Lung (tissue), 12 donors: ENCODE measurements around the gene EYA4. TPM values are rescaled to one million over a fixed set of nuclear protein-coding genes. Genes with fewer than 3 reads are reported as not detected.

Source experiments
- ATAC-seq: fragments of 200-7000 bp; cut with Tn5 transposase; one replicate; pipeline ENCODE4 v1.9.1; 2020; ENCODE audit warnings: moderate number of reproducible peaks; ENCODE audit not compliant: insufficient read depth, low FRiP score
- DNase-seq, 3 donors: peaks; one replicate each; pipeline ENCODE4 v3.0.0-alpha.2; 2013 to 2017
- H3K27ac ChIP-seq, 2 donors: one replicate each; pipeline ENCODE4 v1.5.1; 2013; ENCODE audit warnings: mild to moderate bottlenecking in 2 of 2, moderate library complexity in 2 of 2, control low read depth in 1 of 2, inconsistent platforms in 1 of 2, low read depth in 1 of 2, low read length in 1 of 2
- H3K27me3 ChIP-seq, 3 donors: one replicate each; pipeline ENCODE4 v1.5.1; 2013; ENCODE audit warnings: low read length in 2 of 3; ENCODE audit not compliant: control insufficient read depth in 3 of 3, insufficient read depth in 3 of 3
- H3K36me3 ChIP-seq, 4 donors: one replicate each; pipeline ENCODE4 v1.5.1; 2013; ENCODE audit warnings: low read length in 4 of 4, mild to moderate bottlenecking in 1 of 4, moderate library complexity in 1 of 4; ENCODE audit not compliant: control insufficient read depth in 4 of 4, insufficient read depth in 4 of 4
- H3K4me1 ChIP-seq, 5 donors: one replicate each; pipeline ENCODE4 v1.5.1; 2013; ENCODE audit warnings: low read length in 5 of 5, mild to moderate bottlenecking in 2 of 5, moderate library complexity in 1 of 5; ENCODE audit not compliant: control insufficient read depth in 5 of 5, insufficient read depth in 5 of 5
- H3K4me3 ChIP-seq: one replicate; pipeline ENCODE4 v1.5.1; 2013; ENCODE audit warnings: mild to moderate bottlenecking, control low read depth, moderate library complexity
- H3K9ac ChIP-seq, 2 donors: one replicate each; pipeline ENCODE4 v1.5.1; 2013; ENCODE audit warnings: low read length in 2 of 2, control low read depth in 1 of 2; ENCODE audit not compliant: insufficient read depth in 1 of 2
- H3K9me3 ChIP-seq, 4 donors: one replicate each; pipeline ENCODE4 v1.5.1; 2013; ENCODE audit warnings: low read length in 3 of 4, mild to moderate bottlenecking in 1 of 4, moderate library complexity in 1 of 4; ENCODE audit not compliant: control insufficient read depth in 4 of 4, insufficient read depth in 3 of 4
- WGBS, 2 donors: extraction: QIAGEN DNeasy Blood & Tissue Kit; methylation state at CpG; one replicate each; pipeline ENCODE4 v1.1.7; 2013; 5-methylcytosine and 5-hydroxymethylcytosine counted together
- polyA plus RNA-seq, 2 donors: library from polyadenylated mRNA; stranded (reverse); fragments of 200-250 nt; gene quantifications; one replicate each; pipeline ENCODE4 v1.2.1, GENCODE V29; 2013
- total RNA-seq, 2 donors: library from RNA; depleted of rRNA in 1 of 2; stranded (reverse); fragments of >200 nt in 1 of 2; gene quantifications; one replicate each; pipeline ENCODE4 v1.2.1, GENCODE V29; 2014 to 2021
- TF ChIP-seq, protein P1 (sequence below): IDR thresholded peaks from 2 replicates; pipeline ENCODE4 v1.5.1; 2012; ENCODE audit warnings: mild to moderate bottlenecking; ENCODE audit errors: control extremely low read depth, extremely low read depth
- donor health status: control.
- donor health status: control.
- donor health status: Bipolar disorder and iron deficiency.
- donor health status: healthy.
- donor health status: DM: yes; HTN: yes; CAD: no.

EYA4 gene
- total and polyA plus RNA-seq, 4 donors = 0.49 to 7.4 (median 2.2) TPM

DNA sequence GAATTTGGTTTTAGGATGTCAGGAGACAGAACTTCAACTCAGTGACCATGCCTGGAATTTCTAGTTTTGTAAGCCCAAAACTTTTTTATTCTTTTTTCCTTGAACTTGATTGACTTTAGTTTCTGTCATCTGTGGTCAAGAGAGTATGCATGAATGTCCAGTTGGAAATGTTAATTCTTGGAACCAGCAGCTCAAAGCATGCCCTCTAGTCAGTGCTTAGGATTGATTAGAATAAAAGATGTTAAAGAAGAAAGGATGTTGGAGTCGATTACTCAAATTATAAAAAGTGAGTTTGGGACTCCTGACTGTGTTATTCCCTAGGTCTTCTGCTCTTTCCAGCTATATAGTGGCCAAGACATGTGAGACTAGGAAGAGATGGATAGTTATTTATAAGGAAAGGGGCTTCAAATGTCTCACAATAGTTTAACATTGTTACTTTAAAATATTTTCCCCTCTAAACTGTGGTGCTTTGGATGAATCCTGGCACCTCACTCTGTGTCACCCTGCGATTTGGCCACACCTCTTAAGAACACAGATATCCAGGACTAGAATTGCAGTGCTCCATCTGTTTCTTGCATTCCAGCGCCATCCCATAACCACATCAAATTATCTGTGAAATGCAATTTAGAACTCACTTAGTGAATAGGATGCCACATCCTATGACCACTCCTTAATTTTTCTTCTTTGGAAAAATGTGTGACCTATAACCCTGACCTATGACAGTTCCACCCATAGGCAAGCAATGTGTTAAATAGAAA lies 298.5 kb downstream of the EYA4 start:
- TF ChIP-seq, protein P1, sequence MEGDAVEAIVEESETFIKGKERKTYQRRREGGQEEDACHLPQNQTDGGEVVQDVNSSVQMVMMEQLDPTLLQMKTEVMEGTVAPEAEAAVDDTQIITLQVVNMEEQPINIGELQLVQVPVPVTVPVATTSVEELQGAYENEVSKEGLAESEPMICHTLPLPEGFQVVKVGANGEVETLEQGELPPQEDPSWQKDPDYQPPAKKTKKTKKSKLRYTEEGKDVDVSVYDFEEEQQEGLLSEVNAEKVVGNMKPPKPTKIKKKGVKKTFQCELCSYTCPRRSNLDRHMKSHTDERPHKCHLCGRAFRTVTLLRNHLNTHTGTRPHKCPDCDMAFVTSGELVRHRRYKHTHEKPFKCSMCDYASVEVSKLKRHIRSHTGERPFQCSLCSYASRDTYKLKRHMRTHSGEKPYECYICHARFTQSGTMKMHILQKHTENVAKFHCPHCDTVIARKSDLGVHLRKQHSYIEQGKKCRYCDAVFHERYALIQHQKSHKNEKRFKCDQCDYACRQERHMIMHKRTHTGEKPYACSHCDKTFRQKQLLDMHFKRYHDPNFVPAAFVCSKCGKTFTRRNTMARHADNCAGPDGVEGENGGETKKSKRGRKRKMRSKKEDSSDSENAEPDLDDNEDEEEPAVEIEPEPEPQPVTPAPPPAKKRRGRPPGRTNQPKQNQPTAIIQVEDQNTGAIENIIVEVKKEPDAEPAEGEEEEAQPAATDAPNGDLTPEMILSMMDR = no peak
- Histone ChIP-seq H3K4me3 (no peak overlapping the region), H3K4me1 (peaks cover 0 to 14% (median 0%) of the 10 kb centered on the region in 5 donors), H3K9ac (no peak overlapping the region), H3K27me3 (no peaks in the 10 kb centered on the region), H3K9me3 (no peaks in the 10 kb centered on the region), H3K36me3 (no peaks in the 10 kb centered on the region), H3K27ac (no peak overlapping the region)
- 80 to 81% methylated on average over 3 of the region's 3 CpGs for WGBS, 2 donors
- ATAC-seq = no peak
- DNase-seq = no peak

DNA sequence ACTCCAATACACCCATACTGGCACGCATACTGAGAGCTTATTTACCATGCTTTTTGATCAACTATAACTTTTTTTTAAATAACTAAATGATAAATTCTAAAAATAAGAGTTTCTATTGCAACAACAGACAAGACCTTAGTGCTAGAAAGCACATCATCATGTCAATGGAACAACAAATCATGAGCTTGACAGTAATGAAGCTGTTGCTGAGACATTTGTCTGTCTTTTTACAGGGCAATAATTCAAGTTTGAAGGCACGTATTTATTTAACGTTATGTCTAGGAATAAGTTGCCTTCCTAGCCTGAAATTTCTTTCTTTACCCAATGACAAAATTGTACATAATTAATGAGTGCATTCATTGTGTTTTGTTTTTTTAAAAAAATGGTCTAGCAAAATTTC lies 299.2 kb downstream of the EYA4 start:
- DNase-seq (no peak), ATAC-seq (no peak)
- Histone ChIP-seq H3K9ac (no peak overlapping the region), H3K4me3 (no peak overlapping the region), H3K36me3 (no peaks in the 10 kb centered on the region), H3K9me3 (no peaks in the 10 kb centered on the region), H3K4me1 (peaks cover 0 to 14% (median 0%) of the 10 kb centered on the region in 5 donors), H3K27ac (no peak overlapping the region), H3K27me3 (no peaks in the 10 kb centered on the region)
- 70 to 80% methylated on average over 3 of the region's 3 CpGs for WGBS, 2 donors
- TF ChIP-seq, protein P1 = no peak

DNA sequence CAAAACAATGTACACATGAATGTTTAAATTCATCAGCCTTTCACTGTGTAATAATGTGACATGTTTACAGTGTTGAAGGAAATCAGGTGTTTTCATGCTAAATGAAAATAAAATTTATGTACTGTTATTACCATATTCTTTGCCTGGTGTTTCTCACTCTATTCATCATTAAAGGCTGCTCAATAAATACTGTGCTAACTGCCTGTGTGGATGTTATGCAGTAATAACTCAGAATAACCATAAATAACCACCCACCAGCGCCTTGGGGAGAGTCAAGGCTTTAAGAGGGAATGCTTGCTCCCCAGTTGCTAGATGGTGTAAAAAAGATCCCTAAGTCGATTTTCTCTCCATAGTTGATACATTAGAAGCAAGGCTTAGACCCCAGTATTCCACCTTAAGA lies 299.9 kb downstream of the EYA4 start:
- no peaks in the 10 kb centered on the region for H3K36me3 ChIP-seq
- H3K27ac ChIP-seq = no peak overlapping the region
- H3K9me3 ChIP-seq = no peaks in the 10 kb centered on the region
- no peak overlapping the region for H3K9ac ChIP-seq
- H3K27me3 ChIP-seq = no peaks in the 10 kb centered on the region
- ATAC-seq (no peak), DNase-seq (no peak)
- TF ChIP-seq, protein P1 = no peak
- WGBS, 2 donors = 75 to 77% methylated on average over 2 of the region's 2 CpGs
- no peak overlapping the region for H3K4me3 ChIP-seq
- peaks cover 0 to 19% (median 0%) of the 10 kb centered on the region in 5 donors for H3K4me1 ChIP-seq
